ENCODE measurements around the gene MAN1C1.

DNA sequence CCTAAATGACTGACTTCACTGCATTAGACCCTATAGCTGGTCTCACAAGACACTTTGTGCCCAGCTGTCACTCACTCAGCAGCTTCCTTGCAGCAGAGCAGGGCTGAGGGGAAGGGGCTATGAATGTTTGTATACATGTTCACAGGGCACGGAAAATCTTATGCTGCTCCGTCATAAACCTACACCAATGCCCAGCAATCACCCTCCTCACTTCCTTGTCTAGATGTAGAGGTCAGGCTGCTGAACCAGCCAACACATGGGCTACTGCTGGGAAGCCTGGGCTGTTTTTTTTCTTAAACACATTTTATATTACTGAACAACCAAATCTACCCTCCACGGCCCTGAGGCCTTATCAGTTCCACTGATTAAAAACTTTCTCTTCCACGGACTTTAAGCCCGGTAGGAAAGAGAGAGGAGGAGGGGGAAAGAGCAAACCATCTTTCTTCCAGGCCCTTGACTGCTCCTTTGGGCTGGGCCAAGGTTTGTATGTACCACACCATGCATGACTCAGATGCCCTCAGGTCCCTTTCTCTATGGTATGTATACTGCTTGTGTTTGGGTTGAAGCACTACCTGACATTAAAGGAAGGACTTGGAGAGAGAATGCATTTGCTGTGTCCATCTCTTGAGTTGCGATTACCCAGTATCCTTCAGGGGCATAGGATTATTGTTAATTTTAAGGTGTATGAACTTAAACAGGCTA lies 215.9 kb downstream of the MAN1C1 start:
- TF ChIP-seq, protein P1, sequence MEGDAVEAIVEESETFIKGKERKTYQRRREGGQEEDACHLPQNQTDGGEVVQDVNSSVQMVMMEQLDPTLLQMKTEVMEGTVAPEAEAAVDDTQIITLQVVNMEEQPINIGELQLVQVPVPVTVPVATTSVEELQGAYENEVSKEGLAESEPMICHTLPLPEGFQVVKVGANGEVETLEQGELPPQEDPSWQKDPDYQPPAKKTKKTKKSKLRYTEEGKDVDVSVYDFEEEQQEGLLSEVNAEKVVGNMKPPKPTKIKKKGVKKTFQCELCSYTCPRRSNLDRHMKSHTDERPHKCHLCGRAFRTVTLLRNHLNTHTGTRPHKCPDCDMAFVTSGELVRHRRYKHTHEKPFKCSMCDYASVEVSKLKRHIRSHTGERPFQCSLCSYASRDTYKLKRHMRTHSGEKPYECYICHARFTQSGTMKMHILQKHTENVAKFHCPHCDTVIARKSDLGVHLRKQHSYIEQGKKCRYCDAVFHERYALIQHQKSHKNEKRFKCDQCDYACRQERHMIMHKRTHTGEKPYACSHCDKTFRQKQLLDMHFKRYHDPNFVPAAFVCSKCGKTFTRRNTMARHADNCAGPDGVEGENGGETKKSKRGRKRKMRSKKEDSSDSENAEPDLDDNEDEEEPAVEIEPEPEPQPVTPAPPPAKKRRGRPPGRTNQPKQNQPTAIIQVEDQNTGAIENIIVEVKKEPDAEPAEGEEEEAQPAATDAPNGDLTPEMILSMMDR (IDR thresholded peaks at IDR 0.05) = no peak
- TF ChIP-seq POLR2A (IDR thresholded peaks at IDR 0.05) = no peak
